GM12891 (cell line): Measurements from ENCODE around the gene LCE3B.

Source experiments
- PAX5 ChIP-seq: IDR thresholded peaks from 2 replicates; pipeline ENCODE4 v1.6.1; 2011; ENCODE audit warnings: low read length, moderate library complexity, mild to moderate bottlenecking; ENCODE audit not compliant: insufficient read depth, severe bottlenecking
- POLR2A ChIP-seq: IDR thresholded peaks from 2 replicates; pipeline ENCODE4 v1.6.1; 2011; ENCODE audit warnings: low read depth, low read length, control low read depth
- POLR2AphosphoS5 ChIP-seq: IDR thresholded peaks from 2 replicates; pipeline ENCODE4 v1.6.1; 2011; ENCODE audit warnings: low read depth, low read length, control low read depth
- POU2F2 ChIP-seq: IDR thresholded peaks from 2 replicates; pipeline ENCODE4 v1.6.1; 2011; ENCODE audit warnings: low read depth, mild to moderate bottlenecking, control low read depth, low read length, moderate library complexity
- SPI1 ChIP-seq: IDR thresholded peaks from 2 replicates; pipeline ENCODE4 v1.6.1; 2011; ENCODE audit warnings: low read depth, low read length, control low read depth
- TAF1 ChIP-seq: IDR thresholded peaks from 2 replicates; pipeline ENCODE4 v1.6.1; 2011; ENCODE audit warnings: low read depth, low read length, control low read depth

- TF ChIP-seq POLR2A, result no peak
- TF ChIP-seq POLR2AphosphoS5, result no peak
- no peak for TF ChIP-seq TAF1
- TF ChIP-seq POU2F2, result no peak
- no peak for TF ChIP-seq SPI1
- no peak for TF ChIP-seq PAX5
These were observed 9.2 kb downstream of the LCE3B start, which contains the start of gene LCE3A for GRCh38 chr1:152622803-152623202.
